IPS-20b (cell line): ENCODE measurements around the gene PFKFB2.

Experiments used
- H3K27ac ChIP-seq: one replicate; pipeline ENCODE4 v1.5.1; 2013; ENCODE audit warnings: low read length
- H3K27me3 ChIP-seq: 2 replicates; pipeline ENCODE4 v1.6.1; 2013; ENCODE audit warnings: mild to moderate bottlenecking, low read length, inconsistent platforms; ENCODE audit not compliant: insufficient read depth
- H3K36me3 ChIP-seq: 2 replicates; pipeline ENCODE4 v1.6.1; 2013; ENCODE audit warnings: low read depth, mild to moderate bottlenecking, inconsistent platforms, low read length, moderate library complexity; ENCODE audit not compliant: insufficient read depth
- H3K4me1 ChIP-seq: 2 replicates; pipeline ENCODE4 v1.6.1; 2013; ENCODE audit warnings: mild to moderate bottlenecking, control low read depth, inconsistent platforms, low read length, moderate library complexity; ENCODE audit not compliant: insufficient read depth
- H3K4me3 ChIP-seq: 2 replicates; pipeline ENCODE4 v1.5.1; 2013; ENCODE audit warnings: mild to moderate bottlenecking, low read length, inconsistent platforms
- H3K9ac ChIP-seq: 2 replicates; pipeline ENCODE4 v1.6.1; 2013; ENCODE audit warnings: low read depth, mild to moderate bottlenecking, inconsistent platforms, low read length, moderate library complexity
- H3K9me3 ChIP-seq: 2 replicates; pipeline ENCODE4 v1.6.1; 2013; ENCODE audit warnings: mild to moderate bottlenecking, low read depth, low read length, inconsistent platforms; ENCODE audit not compliant: insufficient read depth

The PFKFB2 gene

DNA sequence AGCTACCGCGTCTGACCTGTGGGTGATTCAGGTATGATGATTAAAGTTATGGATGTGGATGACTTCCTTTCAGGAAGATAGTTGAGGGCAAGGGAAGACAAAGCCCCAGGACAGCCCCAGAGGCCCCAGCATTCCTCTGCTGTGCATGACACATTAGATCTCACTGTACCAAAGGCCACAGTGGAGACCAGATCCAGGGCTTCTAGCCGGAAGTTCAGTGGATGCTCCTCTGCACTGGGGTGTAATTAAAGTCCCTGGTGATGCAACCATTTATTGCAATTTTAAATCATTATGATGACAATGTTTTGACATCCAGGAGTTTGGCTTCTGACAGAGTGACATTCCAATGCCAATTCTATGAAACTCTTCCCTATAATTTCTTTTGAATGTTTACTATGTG, 55.9 kb downstream of the PFKFB2 start:
- no peak overlapping the region for H3K9ac ChIP-seq
- no peak overlapping the region for H3K4me3 ChIP-seq
- no peaks in the 10 kb centered on the region for H3K4me1 ChIP-seq
- H3K36me3 ChIP-seq: no peaks in the 10 kb centered on the region
- no peak overlapping the region for H3K27ac ChIP-seq
- H3K9me3 ChIP-seq: no peaks in the 10 kb centered on the region
- no peaks in the 10 kb centered on the region for H3K27me3 ChIP-seq

- Histone ChIP-seq H3K9ac (no peak overlapping the region), H3K4me3 (no peak overlapping the region), H3K36me3 (no peaks in the 10 kb centered on the region), H3K9me3 (no peaks in the 10 kb centered on the region), H3K4me1 (no peaks in the 10 kb centered on the region), H3K27me3 (no peaks in the 10 kb centered on the region), H3K27ac (no peak overlapping the region)
These were observed 59.7 kb downstream of the PFKFB2 start for GRCh38 chr1:207112616-207113296.

DNA sequence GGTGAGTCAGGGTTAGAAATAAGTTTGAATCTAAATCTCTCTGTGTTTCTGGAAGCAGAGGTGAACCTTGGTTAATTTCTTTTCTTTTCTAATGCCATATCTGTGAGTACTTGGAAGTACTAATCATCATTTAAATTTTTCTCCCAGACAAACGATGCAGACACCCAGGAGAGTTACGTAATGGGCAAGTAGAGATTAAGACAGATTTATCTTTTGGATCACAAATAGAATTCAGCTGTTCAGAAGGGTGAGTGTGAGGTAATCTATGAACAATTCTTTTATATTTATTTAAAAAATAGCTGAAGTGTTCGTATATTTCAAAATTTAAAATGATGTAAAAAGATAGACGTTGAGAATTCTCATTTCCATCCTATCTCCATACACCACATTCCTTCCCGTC, 62.2 kb downstream of the PFKFB2 start:
- H3K27ac ChIP-seq: no peak overlapping the region
- no peaks in the 10 kb centered on the region for H3K4me1 ChIP-seq
- no peaks in the 10 kb centered on the region for H3K36me3 ChIP-seq
- no peaks in the 10 kb centered on the region for H3K27me3 ChIP-seq
- no peak overlapping the region for H3K9ac ChIP-seq
- no peak overlapping the region for H3K4me3 ChIP-seq
- H3K9me3 ChIP-seq: no peaks in the 10 kb centered on the region

DNA sequence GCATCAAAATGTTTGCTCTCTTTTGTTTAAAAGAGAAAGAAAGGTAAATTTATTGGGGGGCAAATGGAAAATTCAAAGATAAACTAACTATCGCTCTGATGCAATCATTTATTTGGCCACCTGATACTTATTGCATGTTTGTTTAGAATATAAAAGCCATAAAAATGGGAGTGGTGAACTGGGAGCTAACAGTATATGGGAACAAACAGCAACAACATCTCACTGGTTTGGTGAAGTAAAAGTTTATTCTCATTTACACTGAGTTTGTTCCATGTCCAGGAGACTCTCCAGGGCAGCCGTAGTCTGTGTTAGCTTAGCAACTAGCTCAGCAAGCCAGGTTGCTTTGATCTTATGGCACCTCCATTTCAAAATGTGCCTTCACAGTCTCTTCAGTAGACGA, 71.3 kb downstream of the PFKFB2 start:
- Histone ChIP-seq H3K27me3 (no peaks in the 10 kb centered on the region), H3K4me3 (no peak overlapping the region), H3K36me3 (no peaks in the 10 kb centered on the region), H3K27ac (no peak overlapping the region), H3K4me1 (no peaks in the 10 kb centered on the region), H3K9me3 (peaks cover 5% of the 10 kb centered on the region), H3K9ac (no peak overlapping the region)

DNA sequence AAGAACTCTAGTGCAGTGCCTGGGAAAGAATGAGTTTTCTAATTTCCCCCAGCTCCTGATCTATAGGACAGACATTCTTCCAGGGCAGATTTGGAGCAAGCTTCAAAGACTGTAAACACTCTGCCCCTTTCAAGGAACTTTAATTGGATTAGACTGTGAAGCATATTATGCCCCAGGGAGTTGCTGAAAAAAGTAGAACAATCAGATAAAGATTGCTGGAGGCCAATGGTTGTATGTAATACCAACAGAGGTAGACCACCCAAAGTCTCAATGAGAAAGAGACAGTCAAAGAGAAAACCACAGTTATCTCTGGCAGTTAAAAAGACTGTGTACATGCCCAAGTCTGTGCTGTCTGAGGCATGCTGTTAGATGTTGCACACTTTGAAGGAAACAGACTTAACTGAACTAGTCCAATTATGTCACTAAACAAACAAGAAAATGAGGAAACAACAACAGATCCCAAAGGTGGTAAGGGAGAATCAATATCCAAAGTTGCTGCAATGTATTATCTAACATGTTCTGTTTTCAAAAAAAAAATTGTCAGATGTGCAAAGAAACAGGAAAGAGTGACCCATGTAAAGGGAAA, 75.4 kb downstream of the PFKFB2 start:
- H3K27ac ChIP-seq: no peak overlapping the region
- H3K36me3 ChIP-seq: no peaks in the 10 kb centered on the region
- H3K27me3 ChIP-seq: no peaks in the 10 kb centered on the region
- H3K4me3 ChIP-seq: no peak overlapping the region
- no peak overlapping the region for H3K9ac ChIP-seq
- H3K4me1 ChIP-seq: no peaks in the 10 kb centered on the region
- H3K9me3 ChIP-seq: peaks cover 5% of the 10 kb centered on the region

DNA sequence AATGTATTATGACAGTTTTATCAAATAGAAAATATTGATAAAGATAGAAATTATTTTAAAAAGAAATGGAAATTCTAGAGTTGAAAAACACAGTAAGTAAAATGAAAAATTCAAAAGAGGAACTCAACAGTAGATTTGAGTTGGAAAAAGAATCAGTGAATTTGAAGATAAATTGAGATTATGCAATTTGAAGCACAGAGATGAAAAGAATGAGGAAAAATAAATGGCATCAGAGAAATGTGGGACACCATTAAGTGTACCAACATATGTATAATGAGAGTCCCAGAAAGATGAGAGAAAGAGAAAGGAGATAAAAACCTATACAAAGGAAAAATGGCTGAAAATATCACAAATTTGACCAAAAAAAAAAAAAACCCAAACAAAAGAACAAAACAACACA, 76.0 kb downstream of the PFKFB2 start:
- H3K9ac ChIP-seq: no peak overlapping the region
- no peaks in the 10 kb centered on the region for H3K36me3 ChIP-seq
- H3K4me1 ChIP-seq: no peaks in the 10 kb centered on the region
- H3K27ac ChIP-seq: no peak overlapping the region
- H3K4me3 ChIP-seq: no peak overlapping the region
- H3K9me3 ChIP-seq: peaks cover 5% of the 10 kb centered on the region
- H3K27me3 ChIP-seq: no peaks in the 10 kb centered on the region
